Naive thymus-derived CD8-positive, alpha-beta T cell (primary cell): ENCODE data around the gene SRF. TPM values are rescaled to one million over a fixed set of nuclear protein-coding genes. Genes with fewer than 3 reads are reported as not detected.

Source experiments
- ATAC-seq, 2 donors: fragments of 150-1000 bp; cut with Tn5 transposase in 1 of 2; sonication (Bioruptor Pico), chemical (Tn5 transposase) in 1 of 2; 1 replicate in 1 of 2; 2 replicates in 1 of 2; pipeline ENCODE4 v1.10.0; 2021; ENCODE audit warnings: mild to moderate bottlenecking in 2 of 2, moderate library complexity in 2 of 2
- POLR2A ChIA-PET: fragments of 350-600 bp; sonication (Branson Sonifier 250); formaldehyde crosslinking; loops from one replicate; lab custom pipeline; 2021; ENCODE audit warnings: antibody characterized with exemption; lab: Charles Lee
- DNase-seq, 10 donors: peaks; one replicate each; pipeline versions ENCODE4 v3.0.0 to v3.0.0-alpha.2; 2020 to 2022
- H3K27ac Mint-ChIP-seq, 10 donors: one replicate each; pipeline ENCODE4 v1.8.0; 2020 to 2022; ENCODE audit warnings: mild to moderate bottlenecking in 10 of 10, mixed read lengths in 10 of 10, moderate library complexity in 4 of 10, inconsistent platforms in 1 of 10
- H3K27me3 Mint-ChIP-seq, 5 donors: one replicate each; pipeline ENCODE4 v1.8.0; 2021 to 2022; ENCODE audit warnings: mixed read lengths in 5 of 5
- H3K36me3 Mint-ChIP-seq, 3 donors: one replicate each; pipeline ENCODE4 v1.8.0; 2020 to 2022; ENCODE audit warnings: mixed read lengths in 3 of 3, mild to moderate bottlenecking in 2 of 3, inconsistent platforms in 1 of 3
- H3K4me1 Mint-ChIP-seq, 4 donors: one replicate each; pipeline ENCODE4 v1.8.0; 2021 to 2022; ENCODE audit warnings: mixed read lengths in 4 of 4
- H3K4me3 Mint-ChIP-seq, 10 donors: one replicate each; pipeline ENCODE4 v1.8.0; 2020 to 2022; ENCODE audit warnings: mild to moderate bottlenecking in 10 of 10, mixed read lengths in 10 of 10, moderate library complexity in 6 of 10, inconsistent platforms in 1 of 10
- H3K9me3 Mint-ChIP-seq, 9 donors: one replicate each; pipeline ENCODE4 v1.8.0; 2020 to 2022; ENCODE audit warnings: mixed read lengths in 9 of 9, mild to moderate bottlenecking in 3 of 9, inconsistent platforms in 1 of 9, moderate library complexity in 1 of 9
- polyA plus RNA-seq, 3 donors: library from polyadenylated mRNA; unstranded; fragments of 300-500 nt; fragmentation: Illumina TruSeq; gene quantifications; one replicate each; pipeline ENCODE4 v1.2.3, GENCODE V29; 2021
- total RNA-seq, 8 experiments: library from RNA in 2 of 8; stranded (reverse) in 2 of 8; gene quantifications; one replicate each; pipeline ENCODE4 v1.2.3 and lab custom pipeline; 2021 to 2026

Gene SRF
- total and polyA plus RNA-seq, 5 experiments from 2014 or later: 3.9 to 27.3 (median 6.9) TPM

- peaks cover 0 to 30% (median 13%) of the 10 kb centered on the region in 3 donors for H3K36me3 Mint-ChIP-seq
- H3K4me3 Mint-ChIP-seq: peak overlapping the region in 1 of 10 donors; percentile 65
- POLR2A ChIA-PET: interaction anchor here (0.6 to 5.0 kb wide), 5 partner anchors 9 to 292 kb away, joined by 3 to 33 read pairs (median 3); partner anchors contain the start of genes CUL9 and SRF
- DNase-seq: no peak
- H3K9me3 Mint-ChIP-seq: no peaks in the 10 kb centered on the region
- peaks cover 26 to 53% (median 48%) of the 10 kb centered on the region in 4 donors for H3K4me1 Mint-ChIP-seq
- peak overlapping the region; percentile 89 to 100 (median 100) for H3K27ac Mint-ChIP-seq
- no peaks in the 10 kb centered on the region for H3K27me3 Mint-ChIP-seq
- no peak for ATAC-seq
These were observed 51.5 kb downstream of the SRF start for GRCh38 chr6:43222418-43223059.

DNA sequence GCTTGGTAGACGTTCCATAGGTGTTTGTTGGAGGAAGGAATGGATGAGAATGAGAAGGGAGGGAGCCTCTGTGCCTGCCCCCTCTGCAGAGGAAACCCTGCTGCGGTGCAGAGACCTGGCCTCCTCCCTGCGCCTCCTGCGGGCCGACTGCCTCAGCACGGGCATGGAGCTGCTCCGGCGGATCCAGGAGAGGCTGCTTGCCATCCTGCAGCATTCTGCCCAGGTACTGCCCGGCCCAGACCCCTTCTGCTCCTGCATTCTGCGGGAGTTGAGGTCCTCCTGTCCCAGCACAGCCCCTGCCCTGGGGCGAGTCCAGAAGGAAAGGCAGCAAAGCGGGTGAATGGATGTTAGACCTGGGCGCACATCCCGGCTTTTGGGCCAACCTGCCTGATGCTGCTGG lies 52.1 kb downstream of the SRF start:
- ATAC-seq (no peak), DNase-seq (no peak)
- Mint-ChIP-seq H3K9me3 (no peaks in the 10 kb centered on the region), H3K27me3 (no peaks in the 10 kb centered on the region), H3K27ac (peak overlapping the region; percentile 98 to 100 (median 100)), H3K36me3 (peaks cover 0 to 26% (median 9%) of the 10 kb centered on the region in 3 donors), H3K4me1 (peaks cover 26 to 59% (median 54%) of the 10 kb centered on the region in 4 donors), H3K4me3 (peak overlapping the region in 1 of 10 donors; percentile 65)
- POLR2A ChIA-PET: interaction anchor here (0.6 to 5.0 kb wide), 4 partner anchors 23 to 292 kb away, joined by 3 to 33 read pairs (median 4); partner anchors contain the start of genes CUL9 and SRF

DNA sequence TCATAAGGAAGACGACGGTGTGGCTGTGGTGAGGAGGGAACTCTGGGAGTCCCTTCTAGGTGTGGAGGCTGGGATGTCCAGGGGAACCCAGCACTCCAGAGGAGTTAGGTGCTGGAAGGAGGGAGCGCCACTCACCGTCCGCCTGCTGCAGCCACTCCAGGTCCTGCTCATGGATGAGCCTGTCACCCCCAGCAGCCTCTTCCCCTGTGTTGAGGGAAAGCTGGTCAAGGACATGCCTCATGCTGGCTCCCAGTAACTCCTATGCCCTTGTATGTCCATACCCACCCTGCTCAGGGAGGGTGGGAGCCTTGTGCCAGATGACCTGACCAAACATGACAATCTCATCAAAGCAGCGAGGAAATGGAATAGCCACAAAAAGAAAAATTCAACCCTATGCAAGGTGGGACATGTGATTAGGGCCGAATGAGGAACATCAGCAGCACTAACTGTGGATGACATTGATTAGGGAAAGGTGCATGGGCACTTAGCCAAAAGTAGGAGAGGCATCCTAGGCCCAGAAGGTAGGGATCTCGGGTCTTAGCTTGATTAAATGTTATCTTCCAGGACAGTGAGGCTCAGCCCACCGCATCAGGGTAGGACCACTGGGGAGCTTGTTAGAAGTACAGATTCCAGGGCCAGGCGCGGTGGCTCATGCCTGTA lies 55.3 kb downstream of the SRF start:
- Mint-ChIP-seq H3K27me3 (peaks cover 0 to under 1% (median 0%) of the 10 kb centered on the region in 5 donors), H3K27ac (peak overlapping the region; percentile 98 to 100 (median 100)), H3K4me1 (peaks cover 20 to 67% (median 59%) of the 10 kb centered on the region in 4 donors), H3K9me3 (no peaks in the 10 kb centered on the region), H3K36me3 (peaks cover 0 to 9% (median 5%) of the 10 kb centered on the region in 3 donors), H3K4me3 (peak overlapping the region in 8 of 10 donors; percentile 6 to 69 (median 34))
- ATAC-seq (no peak), DNase-seq (no peak)
- POLR2A ChIA-PET: interaction anchor here (0.6 to 5.0 kb wide), 3 partner anchors 8 to 53 kb away, joined by 4 to 33 read pairs (median 6); partner anchors contain the start of genes CUL9 and SRF

GRCh38 chr6:43228951-43229802 lies 58.1 kb downstream of the SRF start, which contains the start of gene DNPH1:
TSS of gene DNPH1 (minus strand) at chr6:43229481. CDS start at chr6:43229456, 25 bp downstream.
- H3K4me1 Mint-ChIP-seq: peaks cover 18 to 49% (median 43%) of the 10 kb centered on the region in 4 donors
- peaks cover 0 to 6% (median 0%) of the 10 kb centered on the region in 5 donors for H3K27me3 Mint-ChIP-seq
- H3K27ac Mint-ChIP-seq: peak within 1 kb of the TSS; percentile 91 to 100 (median 96)
- POLR2A ChIA-PET: interaction anchor here (0.6 to 2.6 kb wide), 15 partner anchors 9 to 412 kb away, joined by 3 to 11 read pairs (median 5); partner anchors contain the start of genes ABCC10, CUL9, KLC4 and MRPL2
- DNase-seq: peak; percentile 62 to 86 (median 82)
- peak within 1 kb of the TSS; percentile 80 to 92 (median 90) for H3K4me3 Mint-ChIP-seq
- H3K9me3 Mint-ChIP-seq: no peaks in the 10 kb centered on the region
- peak; percentile 74 to 82 for ATAC-seq
- peaks cover 0 to 4% (median 0%) of the 10 kb centered on the region in 3 donors for H3K36me3 Mint-ChIP-seq

DNA sequence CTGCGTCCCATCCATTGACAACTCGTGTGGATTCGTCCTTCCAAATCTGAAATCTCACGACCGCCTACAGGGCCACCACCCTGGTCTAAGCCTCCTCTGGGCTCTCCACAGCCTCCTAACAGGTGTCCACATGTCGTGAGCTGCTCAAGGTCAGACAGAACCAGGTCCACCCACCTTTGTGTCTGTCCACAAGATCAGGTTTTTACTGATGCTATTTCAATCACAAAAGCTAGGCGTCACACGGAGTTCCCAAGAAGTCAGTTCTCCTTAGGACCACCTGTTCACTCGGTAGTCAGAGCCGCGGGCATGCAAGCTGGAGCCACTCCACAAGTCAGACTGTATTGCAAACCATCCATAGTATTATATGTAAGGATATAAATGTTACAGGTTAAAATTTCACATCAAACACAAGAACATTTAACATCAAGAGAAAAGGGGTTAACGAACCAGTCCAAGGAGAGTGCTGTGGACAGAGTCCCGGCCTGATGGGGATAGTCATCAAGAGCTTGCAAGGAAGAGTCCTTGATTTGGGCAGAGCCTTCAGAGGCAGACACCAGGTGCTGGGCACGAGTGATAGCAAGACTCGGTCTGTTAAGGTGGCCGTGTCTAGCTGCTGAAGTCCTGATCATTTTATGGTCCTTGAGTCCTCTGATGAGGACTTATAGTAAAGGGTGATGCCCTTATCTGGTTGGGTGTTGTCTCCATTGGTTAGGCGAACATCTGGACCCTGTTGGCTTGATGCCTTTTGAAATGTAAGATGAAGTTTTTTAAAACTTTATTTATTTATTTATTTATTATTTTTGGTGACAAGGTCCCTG lies 58.9 kb downstream of the SRF start:
- H3K4me3 Mint-ChIP-seq: peak overlapping the region; percentile 77 to 92 (median 90)
- peaks cover 13 to 43% (median 36%) of the 10 kb centered on the region in 4 donors for H3K4me1 Mint-ChIP-seq
- POLR2A ChIA-PET: interaction anchor here (0.6 to 2.6 kb wide), 13 partner anchors 8 to 411 kb away, joined by 3 to 11 read pairs (median 5); partner anchors contain the start of genes ABCC10, CUL9, KLC4 and MRPL2
- DNase-seq: no peak
- peaks cover 0 to 6% (median 0%) of the 10 kb centered on the region in 5 donors for H3K27me3 Mint-ChIP-seq
- ATAC-seq: no peak
- peak overlapping the region; percentile 86 to 97 (median 96) for H3K27ac Mint-ChIP-seq
- H3K9me3 Mint-ChIP-seq: no peaks in the 10 kb centered on the region
- peaks cover 0 to 4% (median 0%) of the 10 kb centered on the region in 3 donors for H3K36me3 Mint-ChIP-seq

GRCh38 chr6:43231053-43231452 lies 60.0 kb downstream of the SRF start:
- Mint-ChIP-seq H3K36me3 (no peaks in the 10 kb centered on the region), H3K27me3 (peaks cover 0 to 6% (median 0%) of the 10 kb centered on the region in 5 donors), H3K27ac (peak overlapping the region in 5 of 10 donors; percentile 0 to 76 (median 37)), H3K4me1 (peaks cover 13 to 33% (median 27%) of the 10 kb centered on the region in 4 donors), H3K9me3 (no peaks in the 10 kb centered on the region), H3K4me3 (peak overlapping the region in 5 of 10 donors; percentile 27 to 68 (median 38))
- ATAC-seq: no peak
- DNase-seq: no peak
- POLR2A ChIA-PET: interaction anchor here (0.6 kb wide), 1 partner anchor 183 kb away, joined by 3 read pairs; no protein-coding TSS in a partner anchor

Other genes with a start within 250 kb of the SRF start
- gene CNPY3, start 241.8 kb upstream of the SRF start, total RNA-seq: 100 to 1,000 TPM; 102 to 103 TPM
- 100 to 1,000 TPM in 2 of 3 donors, 10 to 100 TPM in 1; 90.3 to 158 (median 124) TPM for gene CNPY3, start 241.8 kb upstream of the SRF start, polyA plus RNA-seq
- 1 to 10 TPM; 1.9 to 2.1 TPM for gene GNMT, start 210.5 kb upstream of the SRF start, total RNA-seq
- gene GNMT, start 210.5 kb upstream of the SRF start, polyA plus RNA-seq: under 1 TPM in 2 of 3 donors, not detected in 1; 0.19 to 0.34 TPM
- 10 to 100 TPM; 34.5 to 38.3 TPM for gene PEX6, start 192.1 kb upstream of the SRF start, total RNA-seq
- gene PEX6, start 192.1 kb upstream of the SRF start, polyA plus RNA-seq: 10 to 100 TPM; 17.6 to 30.8 (median 23.6) TPM
- 10 to 100 TPM; 27.0 to 32.4 TPM for gene PPP2R5D, start 186.7 kb upstream of the SRF start, total RNA-seq
- 10 to 100 TPM; 11.6 to 29.8 (median 17.6) TPM for gene PPP2R5D, start 186.7 kb upstream of the SRF start, polyA plus RNA-seq
- gene MEA1, start 157.3 kb upstream of the SRF start, total RNA-seq: 10 to 100 TPM; 33.9 to 38.4 TPM
- 10 to 100 TPM; 73.4 to 90.9 (median 77.5) TPM for gene MEA1, start 157.3 kb upstream of the SRF start, polyA plus RNA-seq
- gene KLHDC3, start 157.0 kb upstream of the SRF start, total RNA-seq: 10 to 100 TPM; 71.6 to 77.3 TPM
- 100 to 1,000 TPM; 107 to 136 (median 117) TPM for gene KLHDC3, start 157.0 kb upstream of the SRF start, polyA plus RNA-seq
- 10 to 100 TPM; 53.9 to 55.5 TPM for gene RRP36, start 149.6 kb upstream of the SRF start, total RNA-seq
- gene RRP36, start 149.6 kb upstream of the SRF start, polyA plus RNA-seq: 10 to 100 TPM; 52.7 to 74.5 (median 57.8) TPM
- gene CUL7, start 117.4 kb upstream of the SRF start, total RNA-seq: 10 to 100 TPM; 13.2 to 14.4 TPM
- 1 to 10 TPM; 1.6 to 3.5 (median 1.6) TPM for gene CUL7, start 117.4 kb upstream of the SRF start, polyA plus RNA-seq
- 10 to 100 TPM; 58.1 to 59.3 TPM for gene MRPL2, start 111.8 kb upstream of the SRF start, total RNA-seq
- 10 to 100 TPM; 40.7 to 69.9 (median 59.5) TPM for gene MRPL2, start 111.8 kb upstream of the SRF start, polyA plus RNA-seq
- gene KLC4, start 111.6 kb upstream of the SRF start, total RNA-seq: 10 to 100 TPM; 57.2 to 64.6 TPM
- 10 to 100 TPM in 2 of 3 donors, 1 to 10 TPM in 1; 9.9 to 12.7 (median 10.9) TPM for gene KLC4, start 111.6 kb upstream of the SRF start, polyA plus RNA-seq
- 10 to 100 TPM; 19.4 to 22.2 TPM for gene PTK7, start 95.0 kb upstream of the SRF start, total RNA-seq
- 10 to 100 TPM in 1 of 3 donors, 1 to 10 TPM in 1, not detected in 1; 6.5 to 10.3 TPM for gene PTK7, start 95.0 kb upstream of the SRF start, polyA plus RNA-seq
- gene CUL9, start 10.9 kb downstream of the SRF start, total RNA-seq: 100 to 1,000 TPM; 101 to 110 TPM
- 10 to 100 TPM in 2 of 3 donors, 1 to 10 TPM in 1; 6.8 to 10.4 (median 10.3) TPM for gene CUL9, start 10.9 kb downstream of the SRF start, polyA plus RNA-seq
- gene DNPH1, start 58.2 kb downstream of the SRF start, total RNA-seq: 10 to 100 TPM; 45.9 to 53.8 TPM
- 100 to 1,000 TPM; 109 to 173 (median 121) TPM for gene DNPH1, start 58.2 kb downstream of the SRF start, polyA plus RNA-seq
- not detected for gene TTBK1, start 72.2 kb downstream of the SRF start, total RNA-seq
- not detected for gene TTBK1, start 72.2 kb downstream of the SRF start, polyA plus RNA-seq
- not detected for gene SLC22A7, start 127.0 kb downstream of the SRF start, total RNA-seq
- not detected for gene SLC22A7, start 127.0 kb downstream of the SRF start, polyA plus RNA-seq
- 1 to 10 TPM; 4.1 to 5.3 TPM for gene CRIP3, start 137.6 kb downstream of the SRF start, total RNA-seq
- gene CRIP3, start 137.6 kb downstream of the SRF start, polyA plus RNA-seq: not detected
- 10 to 100 TPM; 34.4 to 35.0 TPM for gene ZNF318, start 198.4 kb downstream of the SRF start, total RNA-seq
- 1 to 10 TPM; 3.4 to 7.0 (median 5.7) TPM for gene ZNF318, start 198.4 kb downstream of the SRF start, polyA plus RNA-seq